DND-41 (cell line): ENCODE results near the gene CRACR2A.

Source experiments
- EZH2 ChIP-seq: IDR thresholded peaks from 3 replicates; pipeline ENCODE4 v1.6.1; 2012; ENCODE audit warnings: borderline replicate concordance, low read depth, mild to moderate bottlenecking, moderate library complexity, low read length, inconsistent platforms; ENCODE audit not compliant: severe bottlenecking
- TF ChIP-seq, protein P1 (sequence below): IDR thresholded peaks from 2 replicates; pipeline ENCODE4 v1.5.1; 2012; ENCODE audit warnings: borderline replicate concordance, low read length, moderate library complexity, mild to moderate bottlenecking; ENCODE audit not compliant: poor library complexity, severe bottlenecking; ENCODE audit errors: extremely low read depth

DNA sequence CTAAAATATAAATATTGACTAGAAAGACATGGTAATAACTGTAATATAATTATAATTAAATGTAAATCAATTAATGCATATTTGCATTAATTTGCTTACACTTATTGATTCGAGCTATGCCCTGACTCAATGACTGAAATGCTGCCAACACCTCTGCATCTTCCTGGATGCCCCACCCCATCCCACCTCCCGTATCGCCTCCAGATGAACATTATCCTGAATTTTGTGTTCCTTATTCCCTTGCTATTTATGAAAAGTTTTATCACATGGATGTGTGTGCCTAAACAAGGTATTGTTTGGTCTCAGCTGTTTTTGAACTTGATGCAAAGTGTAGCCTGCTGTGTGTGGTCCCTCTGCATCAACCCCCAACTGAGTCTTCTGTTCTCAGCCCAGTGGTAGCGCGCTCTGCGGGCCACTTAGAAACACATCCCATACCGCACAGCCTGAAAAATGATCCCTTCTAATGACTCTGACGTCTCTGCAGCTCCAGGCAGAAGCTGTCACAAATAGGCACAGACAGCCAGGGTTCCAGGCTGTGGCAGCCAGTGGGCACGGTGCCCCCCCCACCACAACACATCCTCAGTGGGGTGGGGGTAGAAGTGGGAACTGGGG is 165.4 kb downstream of the CRACR2A start:
- TF ChIP-seq, protein P1, sequence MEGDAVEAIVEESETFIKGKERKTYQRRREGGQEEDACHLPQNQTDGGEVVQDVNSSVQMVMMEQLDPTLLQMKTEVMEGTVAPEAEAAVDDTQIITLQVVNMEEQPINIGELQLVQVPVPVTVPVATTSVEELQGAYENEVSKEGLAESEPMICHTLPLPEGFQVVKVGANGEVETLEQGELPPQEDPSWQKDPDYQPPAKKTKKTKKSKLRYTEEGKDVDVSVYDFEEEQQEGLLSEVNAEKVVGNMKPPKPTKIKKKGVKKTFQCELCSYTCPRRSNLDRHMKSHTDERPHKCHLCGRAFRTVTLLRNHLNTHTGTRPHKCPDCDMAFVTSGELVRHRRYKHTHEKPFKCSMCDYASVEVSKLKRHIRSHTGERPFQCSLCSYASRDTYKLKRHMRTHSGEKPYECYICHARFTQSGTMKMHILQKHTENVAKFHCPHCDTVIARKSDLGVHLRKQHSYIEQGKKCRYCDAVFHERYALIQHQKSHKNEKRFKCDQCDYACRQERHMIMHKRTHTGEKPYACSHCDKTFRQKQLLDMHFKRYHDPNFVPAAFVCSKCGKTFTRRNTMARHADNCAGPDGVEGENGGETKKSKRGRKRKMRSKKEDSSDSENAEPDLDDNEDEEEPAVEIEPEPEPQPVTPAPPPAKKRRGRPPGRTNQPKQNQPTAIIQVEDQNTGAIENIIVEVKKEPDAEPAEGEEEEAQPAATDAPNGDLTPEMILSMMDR, result no peak
- TF ChIP-seq EZH2, result no peak
